Medulla oblongata (tissue), 1 donor: Measurements from ENCODE around the gene RAB14.
A peak's percentile ranks its signal among the peaks of the same experiment; 100 is the strongest.

Source experiments
- DNase-seq: peaks from one replicate; pipeline ENCODE4 v3.0.0-alpha.2; 2015; ENCODE audit errors: extremely low spot score

The RAB14 gene

DNA sequence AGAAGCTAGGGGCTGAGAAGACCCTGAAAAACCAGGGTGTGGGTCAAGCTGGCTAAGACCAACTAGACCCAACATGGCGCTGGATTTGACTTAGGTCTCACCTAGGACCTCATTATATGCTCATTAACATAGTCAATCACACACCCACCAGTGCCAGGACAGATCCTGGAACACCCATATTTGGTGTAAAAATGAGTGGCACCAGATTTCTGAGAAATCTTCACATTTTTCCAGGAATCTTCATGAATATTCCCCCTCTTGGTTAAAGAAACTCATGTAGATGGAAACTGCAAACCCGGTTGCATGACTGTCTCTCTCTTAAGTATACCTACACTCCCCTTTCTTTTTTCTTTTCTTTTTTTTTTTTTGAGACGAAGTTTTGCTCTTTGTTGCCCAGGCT lies 17.9 kb upstream of the RAB14 start:
- DNase-seq, result no peak

DNA sequence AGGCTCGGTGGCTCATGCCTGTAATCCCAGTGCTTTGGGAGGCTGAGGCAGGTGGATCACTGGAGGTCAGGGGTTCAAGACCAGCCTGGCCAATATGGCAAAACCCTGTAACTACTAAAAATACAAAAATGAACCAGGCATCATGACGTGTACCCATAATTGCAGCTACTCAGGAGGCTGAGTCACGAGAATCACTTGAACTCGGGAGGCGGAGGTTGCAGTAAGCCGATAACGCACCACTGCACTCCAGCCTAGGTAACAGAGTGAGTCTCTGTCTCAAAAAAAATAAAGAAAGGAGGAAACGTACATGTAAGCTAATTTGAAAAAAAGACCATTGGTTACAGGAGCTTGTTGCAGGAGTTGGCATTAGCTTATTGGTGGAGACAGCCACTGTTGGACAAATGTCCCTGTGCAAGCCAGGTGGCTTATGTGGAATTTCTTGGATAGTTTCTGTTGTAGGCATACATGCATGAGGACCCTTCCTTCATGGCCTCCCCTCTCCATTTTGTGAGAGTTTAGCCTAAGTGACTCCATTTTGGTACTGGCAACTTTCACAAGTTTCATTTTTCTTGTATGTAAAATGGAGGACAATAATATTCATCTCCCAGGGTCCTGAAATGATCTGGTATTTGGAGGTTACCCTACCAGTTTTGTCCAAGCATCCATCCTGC lies 16.8 kb upstream of the RAB14 start:
- DNase-seq, result no peak

- DNase-seq, result no peak
Observed at GRCh38 chr9:121217609-121218292, 16.1 kb upstream of the RAB14 start.

GRCh38 chr9:121216271-121216805 lies 14.7 kb upstream of the RAB14 start:
- DNase-seq, result no peak

DNA sequence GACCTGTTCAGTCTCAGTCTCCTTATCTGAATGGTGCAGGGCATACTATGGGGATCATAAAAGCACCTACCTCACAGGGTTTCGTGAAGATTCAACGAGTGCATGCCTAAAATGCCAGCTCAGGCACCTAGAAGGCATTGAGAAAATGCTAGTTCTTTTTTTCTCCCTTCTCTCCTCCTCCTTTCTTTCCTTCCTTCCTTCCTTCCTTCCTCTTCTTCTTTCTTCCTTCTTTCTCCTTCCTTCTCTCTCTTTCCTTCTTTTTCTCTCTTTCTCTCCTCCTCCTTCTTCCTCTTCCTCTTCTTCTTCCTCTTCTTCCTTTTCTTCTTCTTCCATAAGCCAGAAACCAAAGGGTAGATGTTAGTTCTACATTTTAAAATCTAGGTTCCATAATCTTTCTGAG lies 12.3 kb upstream of the RAB14 start:
- no peak for DNase-seq

DNA sequence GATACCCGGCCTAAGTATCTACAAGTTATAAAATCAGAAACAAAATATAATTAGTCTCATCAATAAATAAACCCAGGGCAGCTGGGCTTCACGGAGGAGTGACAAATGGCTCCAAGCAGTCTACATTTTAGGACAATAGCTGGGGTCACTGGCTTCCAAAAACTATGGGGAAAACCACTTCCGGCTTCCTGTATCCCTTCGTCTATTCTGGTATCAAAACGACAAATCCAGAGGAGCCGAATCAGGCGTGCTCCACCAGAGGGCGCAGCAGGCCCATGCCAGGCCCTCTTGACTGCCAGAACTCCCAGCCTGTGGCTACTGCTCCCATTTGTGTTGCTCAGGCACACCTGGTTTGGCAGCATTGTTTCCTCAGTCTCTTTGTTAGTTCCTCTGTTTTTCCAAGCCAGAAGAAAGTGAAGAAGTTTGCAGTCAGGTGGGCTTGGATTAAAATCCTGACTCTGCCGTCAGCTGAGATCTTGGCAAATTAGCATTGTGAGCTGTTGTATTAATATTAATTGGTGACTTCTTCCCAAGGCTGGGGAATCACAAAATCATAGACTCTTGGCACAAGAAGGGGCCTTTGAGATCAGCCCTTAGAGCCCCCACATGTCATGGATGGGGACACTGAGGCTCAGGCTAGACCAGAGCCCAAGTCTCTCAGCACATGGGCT lies 11.6 kb upstream of the RAB14 start:
- peak; percentile 95 for DNase-seq

GRCh38 chr9:121210536-121210935 lies 8.9 kb upstream of the RAB14 start:
- no peak for DNase-seq

DNA sequence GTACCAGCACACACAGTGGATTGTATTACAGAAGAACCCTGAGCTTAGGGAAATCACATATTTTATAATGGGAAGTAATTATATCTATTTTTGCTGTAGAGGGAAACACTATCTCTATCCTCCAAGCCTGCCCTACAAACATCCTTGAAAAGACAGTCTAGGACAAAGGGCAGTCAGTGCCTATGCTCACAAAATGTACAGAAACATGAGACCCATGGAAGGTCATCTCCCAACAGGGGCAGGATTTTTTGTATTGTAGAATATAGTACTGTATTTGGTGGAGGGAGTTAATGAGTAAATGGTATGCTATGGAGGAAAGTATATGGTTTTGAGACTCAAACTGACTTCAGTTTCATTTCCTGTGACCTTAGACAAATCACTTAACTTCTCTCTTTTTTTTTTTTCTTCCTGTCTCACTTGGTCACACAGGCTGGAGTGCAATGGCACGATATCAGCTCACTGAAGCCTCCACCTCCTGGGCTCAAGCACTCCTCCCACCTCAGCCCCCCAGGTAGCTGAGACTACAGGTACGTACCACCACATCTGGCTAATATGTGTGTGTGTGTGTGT lies 5.8 kb upstream of the RAB14 start:
- no peak for DNase-seq

GRCh38 chr9:121206516-121207370 lies 5.1 kb upstream of the RAB14 start:
- no peak for DNase-seq

DNA sequence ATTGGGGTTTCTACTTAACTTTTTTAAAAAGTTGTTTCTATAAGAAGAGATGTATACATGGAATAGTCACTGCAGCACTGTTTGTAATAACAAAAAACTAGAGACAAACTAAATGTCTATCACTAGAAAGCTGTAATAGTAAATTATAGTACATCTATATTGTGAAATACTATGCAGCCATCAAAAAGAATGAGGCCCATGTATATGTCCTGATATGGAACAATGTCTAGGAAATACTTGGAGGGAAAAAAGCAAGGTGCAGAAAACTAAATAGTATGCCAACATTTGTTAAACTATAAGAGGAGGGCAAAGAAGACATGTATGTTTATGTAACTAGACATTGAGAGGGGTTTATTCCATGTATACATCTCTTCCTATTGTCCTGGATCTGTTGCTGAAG lies 2.9 kb upstream of the RAB14 start:
- no peak for DNase-seq

DNA sequence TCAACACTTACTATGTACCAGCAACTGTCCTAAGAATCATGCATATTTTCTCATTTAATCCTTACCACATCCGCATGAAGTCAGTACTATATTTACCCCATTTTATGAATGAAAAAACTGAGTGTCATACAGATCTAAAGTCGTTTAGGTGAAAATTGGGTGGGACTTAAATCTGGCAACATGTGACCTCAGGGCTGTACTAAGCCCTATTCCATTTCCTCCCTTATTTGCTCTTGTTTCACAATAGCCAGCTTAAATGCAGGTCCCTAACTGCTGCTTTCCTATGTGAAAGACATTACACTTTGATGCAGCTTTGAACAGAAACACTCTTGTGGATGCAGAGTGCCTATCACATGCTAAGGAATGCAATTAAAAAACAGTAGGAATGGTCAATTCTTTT lies 2.5 kb upstream of the RAB14 start:
- no peak for DNase-seq

- DNase-seq, result peak; percentile 23
Observed at GRCh38 chr9:121201045-121201737, 478 bp downstream of the RAB14 start.

- no peak for DNase-seq
Observed at GRCh38 chr9:121200356-121200755, 1.3 kb downstream of the RAB14 start.

DNA sequence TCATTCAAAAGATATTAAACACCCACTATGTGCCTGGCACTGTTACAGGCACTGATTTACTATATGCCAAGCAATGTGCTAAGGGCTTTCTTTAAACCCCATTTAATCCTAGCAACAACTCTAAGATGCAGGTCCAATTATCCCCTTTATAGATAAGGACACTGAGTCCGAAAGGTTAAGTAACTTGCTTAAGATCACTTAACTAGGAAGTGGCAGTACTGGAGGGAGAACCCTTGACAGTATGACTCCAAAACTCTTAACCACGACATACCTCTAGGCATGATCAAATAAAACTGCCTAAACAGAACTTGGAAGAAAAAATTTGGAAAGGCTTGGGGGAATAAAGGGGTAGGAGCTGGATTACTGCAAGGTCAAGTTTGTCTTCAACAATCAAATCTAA lies 1.7 kb downstream of the RAB14 start:
- no peak for DNase-seq

DNA sequence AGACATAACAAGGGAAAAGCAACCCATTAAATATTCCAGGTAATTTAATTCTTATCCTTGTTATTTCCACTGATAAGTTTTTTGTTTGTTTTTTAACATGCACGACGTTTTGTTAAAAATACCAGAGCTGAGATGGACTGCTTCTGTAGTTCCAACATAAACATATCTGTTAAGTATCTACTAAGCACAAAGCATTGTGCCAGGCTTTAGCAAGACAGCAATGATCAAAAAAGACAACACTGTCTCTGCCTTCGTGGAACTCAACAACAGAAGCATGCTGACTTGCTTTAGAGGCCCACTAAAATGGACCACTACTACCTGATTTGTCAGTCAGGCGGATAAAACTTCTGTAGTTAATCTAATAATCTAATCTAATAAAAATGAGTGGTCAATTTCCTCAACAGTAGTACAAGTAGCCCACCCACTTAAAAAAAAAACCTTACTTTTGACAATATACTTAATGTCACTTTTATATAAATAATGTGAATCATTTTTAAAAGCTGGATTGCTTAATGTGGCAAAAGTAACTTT lies 3.1 kb downstream of the RAB14 start:
- no peak for DNase-seq

DNA sequence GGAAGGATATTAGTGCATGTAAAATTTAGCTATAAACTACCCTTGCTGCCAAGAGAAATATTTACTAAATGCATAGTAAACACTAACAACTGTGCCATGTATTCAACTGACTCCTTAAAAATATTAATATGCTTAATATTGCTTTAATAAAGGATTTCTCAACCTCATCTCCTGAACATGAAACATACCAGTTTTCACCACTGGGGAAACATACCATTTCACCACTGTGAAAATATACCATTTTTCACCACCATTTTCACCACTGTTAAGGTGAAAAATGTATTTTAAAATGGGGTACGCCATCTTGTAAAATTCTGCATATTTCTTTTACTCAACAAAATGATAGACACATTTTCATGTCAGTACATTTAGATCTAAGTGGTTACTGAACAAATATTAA lies 4.5 kb downstream of the RAB14 start:
- DNase-seq, result no peak

DNA sequence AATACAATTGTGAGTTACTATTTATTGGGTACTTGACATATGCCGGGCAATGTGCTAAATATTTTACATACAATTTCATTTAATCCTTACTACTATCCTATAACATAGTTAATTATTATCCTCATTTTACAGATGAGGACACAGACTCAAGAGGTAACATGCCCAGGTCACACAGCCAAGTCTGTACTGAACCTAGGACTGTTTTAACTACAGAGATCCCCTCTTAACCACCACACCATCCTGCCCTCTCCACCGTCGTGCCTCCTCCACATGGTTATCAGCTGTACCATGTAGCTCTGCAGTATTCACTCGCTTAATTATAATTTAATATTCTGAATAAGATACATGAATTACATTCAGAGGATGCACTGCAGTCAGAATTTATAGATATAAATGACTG lies 5.3 kb downstream of the RAB14 start:
- DNase-seq, result no peak

DNA sequence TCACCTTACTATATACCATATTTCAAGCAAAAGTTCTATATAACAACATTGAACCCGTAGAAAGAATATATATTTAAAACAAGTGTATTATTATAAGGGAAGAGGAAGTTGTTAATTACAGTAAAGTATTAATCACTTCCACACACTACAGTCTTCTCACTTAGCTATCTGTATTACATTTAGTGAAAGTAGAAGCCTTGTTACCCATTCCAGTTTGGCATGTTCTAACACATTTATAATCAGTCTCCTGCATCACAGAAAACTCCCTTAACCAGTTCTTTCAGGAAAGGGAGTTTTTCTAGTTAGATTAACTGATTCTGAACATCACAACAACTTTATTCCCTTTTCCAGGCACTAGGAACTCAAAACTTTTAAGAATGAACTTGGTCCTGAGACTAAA lies 6.9 kb downstream of the RAB14 start:
- DNase-seq, result no peak

DNA sequence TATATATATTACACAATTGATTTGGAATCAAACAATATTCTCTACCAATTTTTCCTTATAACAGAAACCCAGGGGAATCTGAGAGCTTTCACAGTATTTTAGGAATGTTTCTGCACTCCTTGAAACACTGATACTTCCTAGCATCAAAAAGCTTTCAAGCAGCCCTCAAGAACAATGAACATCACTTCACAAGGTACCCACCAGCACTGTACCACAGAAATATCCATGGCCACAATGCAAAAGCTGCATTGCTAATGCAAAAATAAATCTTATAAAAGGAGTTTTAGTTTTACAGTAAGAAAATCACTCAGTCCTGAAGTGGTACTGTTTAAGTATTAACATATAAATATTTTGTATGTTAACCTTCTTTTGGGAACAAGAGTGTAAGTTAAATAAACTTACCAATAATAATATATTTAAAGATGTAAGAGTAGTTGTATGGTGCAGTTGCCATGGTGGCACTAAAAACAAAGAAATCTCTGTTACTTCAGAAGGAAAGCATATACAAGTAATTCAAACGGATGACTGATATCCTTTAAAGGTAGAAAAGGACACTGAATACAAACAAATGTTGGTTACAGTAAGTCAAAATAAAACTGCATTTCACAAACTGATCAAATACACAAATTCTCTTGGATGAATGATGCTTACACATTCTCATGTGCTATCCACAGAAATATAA lies 8.6 kb downstream of the RAB14 start:
- no peak for DNase-seq

DNA sequence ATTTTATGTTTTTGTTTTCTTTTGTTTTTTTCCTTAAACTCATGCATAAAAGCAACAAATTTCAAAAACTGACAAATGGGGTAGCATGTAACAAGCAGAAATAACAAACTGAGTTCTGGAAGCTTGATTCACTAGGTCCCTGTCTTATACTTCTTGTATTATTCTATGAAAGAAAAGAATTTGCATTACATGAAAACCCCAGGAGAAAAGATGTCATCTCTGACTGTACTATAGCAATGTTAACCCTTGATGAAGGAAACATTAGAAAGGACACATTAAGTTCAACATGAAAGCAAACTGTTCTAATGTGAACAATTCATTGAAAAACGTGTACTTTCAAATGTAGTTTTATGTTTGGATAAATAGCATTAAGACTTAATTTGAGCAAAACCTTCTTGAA lies 9.2 kb downstream of the RAB14 start:
- DNase-seq, result no peak
